C4-2B (cell line): ENCODE results near the gene MIGA2.

Experiments
- CTCF ChIP-seq: fragments of 450-650 bp; conservative IDR thresholded peaks from 2 replicates; pipeline ENCODE4 v1.5.1; 2017; ENCODE audit warnings: mild to moderate bottlenecking
- ZFX ChIP-seq: fragments of 450-650 bp; IDR thresholded peaks from 2 replicates; pipeline ENCODE4 v1.6.1; 2017

DNA sequence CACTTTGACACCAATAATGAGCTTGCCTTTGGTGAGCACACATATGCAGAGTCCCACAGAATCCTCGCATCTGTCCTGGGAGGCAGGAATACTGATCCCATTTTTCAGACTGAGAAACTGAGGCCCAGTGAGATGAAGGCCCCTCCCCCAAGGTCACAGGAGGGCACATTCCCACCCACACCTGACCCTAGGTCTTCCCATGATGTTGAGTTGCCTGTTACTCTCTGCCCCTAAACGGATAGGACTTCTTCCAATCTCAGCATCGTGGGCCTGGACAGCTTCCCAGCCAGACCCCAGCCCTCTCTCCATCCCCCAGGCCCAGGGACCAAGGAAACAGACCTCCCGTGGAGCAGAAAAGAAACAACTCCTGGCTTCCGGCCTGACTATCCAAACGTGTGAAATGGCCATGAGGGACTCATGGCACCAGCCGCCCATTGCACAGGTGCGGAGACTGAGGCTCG lies 9.2 kb upstream of the MIGA2 start:
- no peak for TF ChIP-seq CTCF
- TF ChIP-seq ZFX: no peak
